Stimulated activated CD4-positive, alpha-beta T cell treated with anti-CD3 and anti-CD28 coated beads, Interleukin-2, amount 100 ng/mL, for 48 hours (primary cell): ENCODE measurements around the gene EPSTI1.
"Not testable (repeated sequence)": the region's sequence is repeated elsewhere in the genome, so short reads cannot be mapped to it uniquely, and the experiment has no call there.

ENCODE experiments used
- DNase-seq, 2 donors: peaks; one replicate each; pipeline ENCODE4 v3.0.0-alpha.2; 2020

Gene EPSTI1

GRCh38 chr13:42883771-42884467, 108.1 kb downstream of the EPSTI1 start:
- no peak for DNase-seq

GRCh38 chr13:42883142-42883541, 108.9 kb downstream of the EPSTI1 start:
- DNase-seq = no peak

- no peak for DNase-seq
Observed at GRCh38 chr13:42880056-42880605, 111.9 kb downstream of the EPSTI1 start.

GRCh38 chr13:42878721-42879120, 113.3 kb downstream of the EPSTI1 start:
- DNase-seq = no peak

- no peak for DNase-seq
Observed at GRCh38 chr13:42876887-42877545, 115.0 kb downstream of the EPSTI1 start.

- no peak for DNase-seq
Observed at GRCh38 chr13:42876270-42876714, 115.7 kb downstream of the EPSTI1 start.

GRCh38 chr13:42875475-42876269, 116.4 kb downstream of the EPSTI1 start:
- no peak for DNase-seq

GRCh38 chr13:42874221-42874620, 117.8 kb downstream of the EPSTI1 start:
- DNase-seq = no peak

GRCh38 chr13:42873081-42873480, 119.0 kb downstream of the EPSTI1 start:
- no peak for DNase-seq

- no peak for DNase-seq
Observed at GRCh38 chr13:42867232-42867631, 124.8 kb downstream of the EPSTI1 start.

- no peak for DNase-seq
Observed at GRCh38 chr13:42865768-42866102, 126.3 kb downstream of the EPSTI1 start.

- DNase-seq = no peak
Observed at GRCh38 chr13:42864952-42865767, 126.9 kb downstream of the EPSTI1 start.

GRCh38 chr13:42862370-42862769, 129.7 kb downstream of the EPSTI1 start:
- not testable (repeated sequence) for DNase-seq

GRCh38 chr13:42860485-42860884, 131.6 kb downstream of the EPSTI1 start:
- DNase-seq = no peak

GRCh38 chr13:42859760-42860159, 132.3 kb downstream of the EPSTI1 start:
- DNase-seq = no peak

- DNase-seq = no peak
Observed at GRCh38 chr13:42855410-42855809, 136.6 kb downstream of the EPSTI1 start.

- no peak for DNase-seq
Observed at GRCh38 chr13:42852136-42852535, 139.9 kb downstream of the EPSTI1 start.

- DNase-seq = no peak
Observed at GRCh38 chr13:42849200-42849599, 142.8 kb downstream of the EPSTI1 start.

- DNase-seq = no peak
Observed at GRCh38 chr13:42847891-42848663, 144.0 kb downstream of the EPSTI1 start.

GRCh38 chr13:42836930-42837690, 154.9 kb downstream of the EPSTI1 start:
- DNase-seq = no peak
